IgD-negative memory B cell (primary cell): ENCODE results near the gene HSD17B11. TPM values are rescaled to one million over a fixed set of nuclear protein-coding genes. Genes with fewer than 3 reads are reported as not detected.
"Not testable (repeated sequence)": the region's sequence is repeated elsewhere in the genome, so short reads cannot be mapped to it uniquely, and the experiment has no call there.

ENCODE experiments used
- H3K27ac Mint-ChIP-seq, 3 donors: one replicate each; pipeline ENCODE4 v1.8.0; 2020 to 2022; ENCODE audit warnings: mild to moderate bottlenecking in 3 of 3, mixed read lengths in 3 of 3, moderate library complexity in 1 of 3
- H3K27me3 Mint-ChIP-seq: one replicate; pipeline ENCODE4 v1.8.0; 2021; ENCODE audit warnings: mixed read lengths
- H3K36me3 Mint-ChIP-seq: one replicate; pipeline ENCODE4 v1.8.0; 2020; ENCODE audit warnings: mild to moderate bottlenecking, mixed read lengths
- H3K4me1 Mint-ChIP-seq, 3 donors: one replicate each; pipeline ENCODE4 v1.8.0; 2020 to 2022; ENCODE audit warnings: mixed read lengths in 3 of 3, mild to moderate bottlenecking in 1 of 3
- H3K4me3 Mint-ChIP-seq, 4 donors: one replicate each; pipeline ENCODE4 v1.8.0; 2020 to 2022; ENCODE audit warnings: mild to moderate bottlenecking in 4 of 4, mixed read lengths in 4 of 4, moderate library complexity in 3 of 4
- H3K9me3 Mint-ChIP-seq, 3 donors: one replicate each; pipeline ENCODE4 v1.8.0; 2020 to 2021; ENCODE audit warnings: mixed read lengths in 3 of 3, mild to moderate bottlenecking in 1 of 3
- polyA plus RNA-seq: library from polyadenylated mRNA; unstranded; fragments of 300-500 nt; fragmentation: Illumina TruSeq; gene quantifications from one replicate; pipeline ENCODE4 v1.2.3, GENCODE V29; 2021

HSD17B11 gene
- polyA plus RNA-seq, 1 donor from 2014 or later: 59.5 TPM

- Mint-ChIP-seq H3K36me3 (peaks cover 2% of the 10 kb centered on the region), H3K27ac (no peak overlapping the region), H3K4me1 (peaks cover 2 to 8% (median 4%) of the 10 kb centered on the region in 3 donors), H3K4me3 (no peak overlapping the region), H3K9me3 (no peaks in the 10 kb centered on the region), H3K27me3 (peaks cover 9% of the 10 kb centered on the region)
Measured at GRCh38 chr4:87416965-87417364, 26.0 kb upstream of the HSD17B11 start.

- Mint-ChIP-seq H3K9me3 (no peaks in the 10 kb centered on the region), H3K4me1 (no peaks in the 10 kb centered on the region), H3K27me3 (peaks cover 11% of the 10 kb centered on the region), H3K27ac (peak overlapping the region in 1 of 3 donors; percentile 34), H3K4me3 (no peak overlapping the region), H3K36me3 (no peaks in the 10 kb centered on the region)
Measured at GRCh38 chr4:87414816-87415215, 23.8 kb upstream of the HSD17B11 start.

- Mint-ChIP-seq H3K36me3 (no peaks in the 10 kb centered on the region), H3K4me1 (peaks cover 11 to 18% (median 14%) of the 10 kb centered on the region in 3 donors), H3K27me3 (peaks cover 18% of the 10 kb centered on the region), H3K27ac (no peak overlapping the region), H3K4me3 (no peak overlapping the region), H3K9me3 (no peaks in the 10 kb centered on the region)
Measured at GRCh38 chr4:87410679-87411078, 19.7 kb upstream of the HSD17B11 start.

- H3K27me3 Mint-ChIP-seq: peaks cover 18% of the 10 kb centered on the region
- peaks cover 11 to 18% (median 14%) of the 10 kb centered on the region in 3 donors for H3K4me1 Mint-ChIP-seq
- H3K9me3 Mint-ChIP-seq: no peaks in the 10 kb centered on the region
- no peak overlapping the region for H3K4me3 Mint-ChIP-seq
- no peaks in the 10 kb centered on the region for H3K36me3 Mint-ChIP-seq
- no peak overlapping the region for H3K27ac Mint-ChIP-seq
Measured at GRCh38 chr4:87410157-87410556, 19.2 kb upstream of the HSD17B11 start.

- H3K27ac Mint-ChIP-seq: no peak overlapping the region
- no peaks in the 10 kb centered on the region for H3K9me3 Mint-ChIP-seq
- peaks cover 18% of the 10 kb centered on the region for H3K27me3 Mint-ChIP-seq
- H3K36me3 Mint-ChIP-seq: no peaks in the 10 kb centered on the region
- no peak overlapping the region for H3K4me3 Mint-ChIP-seq
- H3K4me1 Mint-ChIP-seq: peaks cover 11 to 18% (median 14%) of the 10 kb centered on the region in 3 donors
Measured at GRCh38 chr4:87409420-87409939, 18.5 kb upstream of the HSD17B11 start.

- H3K27me3 Mint-ChIP-seq: peaks cover 11% of the 10 kb centered on the region
- not testable (repeated sequence) for H3K9me3 Mint-ChIP-seq, H3K36me3 Mint-ChIP-seq
- H3K4me1 Mint-ChIP-seq: peaks cover 11 to 18% (median 14%) of the 10 kb centered on the region in 3 donors
- H3K27ac Mint-ChIP-seq: peak overlapping the region in 1 of 3 donors; percentile 55
- peak overlapping the region in 2 of 4 donors; percentile 69 to 77 for H3K4me3 Mint-ChIP-seq
Measured at GRCh38 chr4:87406902-87407301, 15.9 kb upstream of the HSD17B11 start.

- Mint-ChIP-seq H3K36me3 (no peaks in the 10 kb centered on the region), H3K9me3 (no peaks in the 10 kb centered on the region), H3K27ac (peak overlapping the region in 1 of 3 donors; percentile 55), H3K4me3 (peak overlapping the region in 3 of 4 donors; percentile 27 to 77 (median 69)), H3K4me1 (peaks cover 11 to 18% (median 14%) of the 10 kb centered on the region in 3 donors), H3K27me3 (peaks cover 9% of the 10 kb centered on the region)
Measured at GRCh38 chr4:87406462-87406861, 15.5 kb upstream of the HSD17B11 start.

GRCh38 chr4:87405211-87405820, 14.3 kb upstream of the HSD17B11 start:
- no peaks in the 10 kb centered on the region for H3K36me3 Mint-ChIP-seq
- H3K27ac Mint-ChIP-seq: no peak overlapping the region
- H3K4me3 Mint-ChIP-seq: no peak overlapping the region
- peaks cover 9% of the 10 kb centered on the region for H3K27me3 Mint-ChIP-seq
- peaks cover 11 to 18% (median 14%) of the 10 kb centered on the region in 3 donors for H3K4me1 Mint-ChIP-seq
- H3K9me3 Mint-ChIP-seq: no peaks in the 10 kb centered on the region

GRCh38 chr4:87403732-87404131, 12.7 kb upstream of the HSD17B11 start:
- H3K36me3 Mint-ChIP-seq, H3K4me3 Mint-ChIP-seq, H3K27me3 Mint-ChIP-seq, H3K9me3 Mint-ChIP-seq, H3K27ac Mint-ChIP-seq: not testable (repeated sequence)
- H3K4me1 Mint-ChIP-seq: peaks cover 11 to 18% (median 14%) of the 10 kb centered on the region in 3 donors

- H3K36me3 Mint-ChIP-seq: no peaks in the 10 kb centered on the region
- H3K27me3 Mint-ChIP-seq: peaks cover 3% of the 10 kb centered on the region
- H3K4me3 Mint-ChIP-seq: no peak overlapping the region
- H3K4me1 Mint-ChIP-seq: peaks cover 0 to 2% (median 0%) of the 10 kb centered on the region in 3 donors
- no peak overlapping the region for H3K27ac Mint-ChIP-seq
- no peaks in the 10 kb centered on the region for H3K9me3 Mint-ChIP-seq
Measured at GRCh38 chr4:87399954-87400353, 9.0 kb upstream of the HSD17B11 start.

- Mint-ChIP-seq H3K4me1 (peaks cover 0 to 2% (median 0%) of the 10 kb centered on the region in 3 donors), H3K9me3 (no peaks in the 10 kb centered on the region), H3K27me3 (peaks cover 3% of the 10 kb centered on the region), H3K27ac (no peak overlapping the region), H3K36me3 (no peaks in the 10 kb centered on the region), H3K4me3 (no peak overlapping the region)
Measured at GRCh38 chr4:87399148-87399547, 8.2 kb upstream of the HSD17B11 start.

GRCh38 chr4:87395851-87396250, 4.9 kb upstream of the HSD17B11 start:
- not testable (repeated sequence) for H3K36me3 Mint-ChIP-seq, H3K4me3 Mint-ChIP-seq, H3K27ac Mint-ChIP-seq, H3K27me3 Mint-ChIP-seq, H3K4me1 Mint-ChIP-seq, H3K9me3 Mint-ChIP-seq

GRCh38 chr4:87395073-87395472, 4.1 kb upstream of the HSD17B11 start:
- H3K9me3 Mint-ChIP-seq, H3K27ac Mint-ChIP-seq, H3K27me3 Mint-ChIP-seq, H3K36me3 Mint-ChIP-seq: not testable (repeated sequence)
- Mint-ChIP-seq H3K4me3 (peak overlapping the region in 2 of 4 donors; percentile 55 to 63), H3K4me1 (peaks cover 2 to 10% (median 10%) of the 10 kb centered on the region in 3 donors)

GRCh38 chr4:87392183-87392582, 1.2 kb upstream of the HSD17B11 start:
- Mint-ChIP-seq H3K36me3 (no peaks in the 10 kb centered on the region), H3K27ac (peak overlapping the region in 1 of 3 donors; percentile 10), H3K4me3 (peak overlapping the region; percentile 16 to 96 (median 70)), H3K4me1 (peaks cover 22 to 35% (median 34%) of the 10 kb centered on the region in 3 donors), H3K27me3 (peaks cover 1% of the 10 kb centered on the region), H3K9me3 (peaks cover 0 to 4% (median 0%) of the 10 kb centered on the region in 3 donors)

GRCh38 chr4:87391576-87392054, 627 bp upstream of the HSD17B11 start:
- Mint-ChIP-seq H3K27me3 (peaks cover 1% of the 10 kb centered on the region), H3K4me3 (peak overlapping the region; percentile 94 to 96 (median 96)), H3K4me1 (peaks cover 26 to 39% (median 38%) of the 10 kb centered on the region in 3 donors)

GRCh38 chr4:87390551-87390890, 467 bp downstream of the HSD17B11 start:
- Mint-ChIP-seq H3K27ac (peak overlapping the region; percentile 57 to 88 (median 58)), H3K27me3 (peaks cover 1% of the 10 kb centered on the region), H3K9me3 (peaks cover 0 to 4% (median 0%) of the 10 kb centered on the region in 3 donors), H3K4me3 (peak overlapping the region; percentile 94 to 96 (median 96)), H3K4me1 (peaks cover 26 to 40% (median 38%) of the 10 kb centered on the region in 3 donors), H3K36me3 (no peaks in the 10 kb centered on the region)

More at GRCh38 chr4:87391576-87392054, 627 bp upstream of the HSD17B11 start:
- Mint-ChIP-seq H3K36me3 (no peaks in the 10 kb centered on the region), H3K9me3 (peaks cover 0 to 4% (median 0%) of the 10 kb centered on the region in 3 donors), H3K27ac (peak overlapping the region; percentile 57 to 88 (median 58))
